ENCODE measurements around the gene WLS.

WLS gene

GRCh38 chr1:68148631-68149030 lies 83.7 kb downstream of the WLS start:
- TF ChIP-seq BHLHE40 (IDR thresholded peaks at IDR 0.05; ENCODE audit: borderline replicate concordance): no peak
- no peak for TF ChIP-seq SP1 (IDR thresholded peaks at IDR 0.05)
- no peak for TF ChIP-seq LEF1 (IDR thresholded peaks at IDR 0.05; ENCODE audit: borderline replicate concordance)
- TF ChIP-seq, protein P1, sequence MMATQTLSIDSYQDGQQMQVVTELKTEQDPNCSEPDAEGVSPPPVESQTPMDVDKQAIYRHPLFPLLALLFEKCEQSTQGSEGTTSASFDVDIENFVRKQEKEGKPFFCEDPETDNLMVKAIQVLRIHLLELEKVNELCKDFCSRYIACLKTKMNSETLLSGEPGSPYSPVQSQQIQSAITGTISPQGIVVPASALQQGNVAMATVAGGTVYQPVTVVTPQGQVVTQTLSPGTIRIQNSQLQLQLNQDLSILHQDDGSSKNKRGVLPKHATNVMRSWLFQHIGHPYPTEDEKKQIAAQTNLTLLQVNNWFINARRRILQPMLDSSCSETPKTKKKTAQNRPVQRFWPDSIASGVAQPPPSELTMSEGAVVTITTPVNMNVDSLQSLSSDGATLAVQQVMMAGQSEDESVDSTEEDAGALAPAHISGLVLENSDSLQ (IDR thresholded peaks at IDR 0.05): no peak
- no peak for TF ChIP-seq SUZ12 (IDR thresholded peaks at IDR 0.05)
- ChIA-PET CTCF (no interaction called here), POLR2A (no interaction called here)
- DNase-seq (ENCODE audit: extremely low spot score): no peak

- ChIA-PET POLR2A (no interaction called here), CTCF (no interaction called here)
- no peak for TF ChIP-seq SUZ12 (IDR thresholded peaks at IDR 0.05)
- TF ChIP-seq ARNT (IDR thresholded peaks at IDR 0.05): no peak
- TF ChIP-seq ELF4 (IDR thresholded peaks at IDR 0.05): no peak
- no peak for TF ChIP-seq CTBP1 (IDR thresholded peaks at IDR 0.05; ENCODE audit: borderline replicate concordance)
- no peak for TF ChIP-seq ZNF384 (IDR thresholded peaks at IDR 0.05)
- no peak for TF ChIP-seq FOXA1 (IDR thresholded peaks at IDR 0.05)
- TF ChIP-seq HDGF (IDR thresholded peaks at IDR 0.05; ENCODE audit: borderline replicate concordance): no peak
- TF ChIP-seq LEF1 (IDR thresholded peaks at IDR 0.05; ENCODE audit: borderline replicate concordance): no peak
- TF ChIP-seq FOXK2 (IDR thresholded peaks at IDR 0.05): no peak
- TF ChIP-seq NFRKB (IDR thresholded peaks at IDR 0.05): no peak
- TF ChIP-seq BHLHE40 (IDR thresholded peaks at IDR 0.05; ENCODE audit: borderline replicate concordance): no peak
- TF ChIP-seq TARDBP (IDR thresholded peaks at IDR 0.05): no peak
- no peak for DNase-seq (ENCODE audit: extremely low spot score)
Measured at GRCh38 chr1:68147534-68148171, 84.7 kb downstream of the WLS start.

GRCh38 chr1:68145418-68146126 lies 86.8 kb downstream of the WLS start:
- ChIA-PET CTCF (interaction anchor here (0.6 kb wide), 1 partner anchor 140 kb away, joined by 6 read pairs; no protein-coding TSS in a partner anchor), POLR2A (no interaction called here)
- TF ChIP-seq FOXM1 (IDR thresholded peaks at IDR 0.05; ENCODE audit: borderline replicate concordance) (no peak), HDGF (IDR thresholded peaks at IDR 0.05; ENCODE audit: borderline replicate concordance) (no peak), BHLHE40 (IDR thresholded peaks at IDR 0.05; ENCODE audit: borderline replicate concordance) (no peak), NFRKB (IDR thresholded peaks at IDR 0.05) (no peak), FOXK2 (IDR thresholded peaks at IDR 0.05) (no peak), SP1 (IDR thresholded peaks at IDR 0.05) (no peak), ZNF384 (IDR thresholded peaks at IDR 0.05) (no peak), ARNT (IDR thresholded peaks at IDR 0.05) (no peak), LEF1 (IDR thresholded peaks at IDR 0.05; ENCODE audit: borderline replicate concordance) (no peak), CTBP1 (IDR thresholded peaks at IDR 0.05; ENCODE audit: borderline replicate concordance) (no peak), FOXA1 (IDR thresholded peaks at IDR 0.05) (no peak), ELF4 (IDR thresholded peaks at IDR 0.05) (no peak), L3MBTL2 (conservative IDR thresholded peaks at IDR 0.05) (no peak)
- TF ChIP-seq, protein P1 (IDR thresholded peaks at IDR 0.05): no peak
- DNase-seq (ENCODE audit: extremely low spot score): no peak

- ChIA-PET CTCF (interaction anchor here (0.6 kb wide), 1 partner anchor 141 kb away, joined by 6 read pairs; no protein-coding TSS in a partner anchor), POLR2A (no interaction called here)
- TF ChIP-seq LEF1 (IDR thresholded peaks at IDR 0.05; ENCODE audit: borderline replicate concordance): no peak
- TF ChIP-seq L3MBTL2 (conservative IDR thresholded peaks at IDR 0.05): no peak
- no peak for TF ChIP-seq HDGF (IDR thresholded peaks at IDR 0.05; ENCODE audit: borderline replicate concordance)
- no peak for TF ChIP-seq SUZ12 (IDR thresholded peaks at IDR 0.05)
- no peak for TF ChIP-seq ELF4 (IDR thresholded peaks at IDR 0.05)
- no peak for TF ChIP-seq NFRKB (IDR thresholded peaks at IDR 0.05)
- TF ChIP-seq SP1 (IDR thresholded peaks at IDR 0.05): no peak
- TF ChIP-seq FOXM1 (IDR thresholded peaks at IDR 0.05; ENCODE audit: borderline replicate concordance): no peak
- no peak for TF ChIP-seq ZNF384 (IDR thresholded peaks at IDR 0.05)
- TF ChIP-seq FOXK2 (IDR thresholded peaks at IDR 0.05): no peak
- TF ChIP-seq TARDBP (IDR thresholded peaks at IDR 0.05): no peak
- no peak for TF ChIP-seq FOXA1 (IDR thresholded peaks at IDR 0.05)
- TF ChIP-seq BHLHE40 (IDR thresholded peaks at IDR 0.05; ENCODE audit: borderline replicate concordance): no peak
- DNase-seq (ENCODE audit: extremely low spot score): no peak
Measured at GRCh38 chr1:68144856-68145255, 87.5 kb downstream of the WLS start.

- ChIA-PET CTCF (no interaction called here), POLR2A (no interaction called here)
Measured at GRCh38 chr1:68143633-68144032, 88.7 kb downstream of the WLS start.

GRCh38 chr1:68142461-68142860 lies 89.9 kb downstream of the WLS start:
- TF ChIP-seq, protein P1 (IDR thresholded peaks at IDR 0.05): no peak
- TF ChIP-seq ARNT (IDR thresholded peaks at IDR 0.05): no peak
- ChIA-PET CTCF (no interaction called here), POLR2A (no interaction called here)
- no peak for DNase-seq (ENCODE audit: extremely low spot score)

More at GRCh38 chr1:68143633-68144032, 88.7 kb downstream of the WLS start:
- TF ChIP-seq BHLHE40 (IDR thresholded peaks at IDR 0.05; ENCODE audit: borderline replicate concordance): no peak
- TF ChIP-seq SP1 (IDR thresholded peaks at IDR 0.05): no peak
- no peak for TF ChIP-seq ELF4 (IDR thresholded peaks at IDR 0.05)
- no peak for TF ChIP-seq CTBP1 (IDR thresholded peaks at IDR 0.05; ENCODE audit: borderline replicate concordance)
- TF ChIP-seq ZNF384 (IDR thresholded peaks at IDR 0.05): no peak
- no peak for DNase-seq (ENCODE audit: extremely low spot score)

Measured in HEK293T (cell line).